ENCODE data around the gene HEPN1. TPM values are rescaled to one million over a fixed set of nuclear protein-coding genes. Genes with fewer than 3 reads are reported as not detected.

Gene HEPN1
- total RNA-seq, 1 experiment from 2014 or later, result not detected

- no peak overlapping the region for H3K27ac ChIP-seq
- BruUV-seq (replicated peaks), result no TSS peak
- intact Hi-C loops (cut with micrococcal nuclease; ENCODE audit: unreplicated experiment), result no loop called here
- ChIA-PET POLR2A (ENCODE audit: unreplicated experiment) (no interaction called here), CTCF (no interaction called here)
- DNase-seq, result no peak
- no peak overlapping the region for H3K4me2 ChIP-seq
- no peaks in the 10 kb centered on the region for H3K9me3 ChIP-seq (ENCODE audit: insufficient read depth, low read depth)
- peaks cover 19% of the 10 kb centered on the region; the same call in 1 of the 2 replicates for H3K27me3 ChIP-seq (ENCODE audit: insufficient read depth, low read depth)
- H2AFZ ChIP-seq, result no peak overlapping the region
- H3K79me2 ChIP-seq (ENCODE audit: low read depth), result no peaks in the 10 kb centered on the region
- TF ChIP-seq CTCF (conservative IDR thresholded peaks at IDR 0.05) (no peak), EZH2 (IDR thresholded peaks at IDR 0.05; ENCODE audit: low read depth) (no peak)
- no peaks in the 10 kb centered on the region for H4K20me1 ChIP-seq (ENCODE audit: insufficient read depth)
- no peaks in the 10 kb centered on the region for H3K4me1 ChIP-seq (replicated peaks; ENCODE audit: insufficient read depth)
- no peak overlapping the region for H3K4me3 ChIP-seq
- H3F3A ChIP-seq (ENCODE audit: insufficient read depth, low read depth), result no peaks in the 10 kb centered on the region
- no peaks in the 10 kb centered on the region for H3K36me3 ChIP-seq (ENCODE audit: low read depth)
- H3K9me2 ChIP-seq (ENCODE audit: insufficient read depth), result no peaks in the 10 kb centered on the region
Observed at GRCh38 chr11:124919898-124920297, 848 bp downstream of the HEPN1 start.

GRCh38 chr11:124920356-124920755 lies 1.3 kb downstream of the HEPN1 start:
- ChIA-PET CTCF (interaction anchor here (0.6 kb wide), 1 partner anchor 33 kb away, joined by 5 read pairs; no protein-coding TSS in a partner anchor), POLR2A (ENCODE audit: unreplicated experiment) (no interaction called here)
- H3K27ac ChIP-seq, result no peak overlapping the region
- no peak overlapping the region for H2AFZ ChIP-seq
- no peak overlapping the region for H3K4me3 ChIP-seq
- no peaks in the 10 kb centered on the region for H3K9me3 ChIP-seq (ENCODE audit: insufficient read depth, low read depth)
- DNase-seq, result no peak
- peaks cover 19% of the 10 kb centered on the region; the same call in 1 of the 2 replicates for H3K27me3 ChIP-seq (ENCODE audit: insufficient read depth, low read depth)
- intact Hi-C loops (cut with micrococcal nuclease; ENCODE audit: unreplicated experiment), result no loop called here
- H3K79me2 ChIP-seq (ENCODE audit: low read depth), result no peaks in the 10 kb centered on the region
- TF ChIP-seq CTCF (conservative IDR thresholded peaks at IDR 0.05), result no peak
- no peak for TF ChIP-seq EZH2 (IDR thresholded peaks at IDR 0.05; ENCODE audit: low read depth)
- no peaks in the 10 kb centered on the region for H3K4me1 ChIP-seq (replicated peaks; ENCODE audit: insufficient read depth)
- H3K9me2 ChIP-seq (ENCODE audit: insufficient read depth), result no peaks in the 10 kb centered on the region
- H4K20me1 ChIP-seq (ENCODE audit: insufficient read depth), result no peaks in the 10 kb centered on the region
- H3K36me3 ChIP-seq (ENCODE audit: low read depth), result no peaks in the 10 kb centered on the region
- BruUV-seq (replicated peaks), result no TSS peak
- no peak overlapping the region for H3K4me2 ChIP-seq
- H3F3A ChIP-seq (ENCODE audit: insufficient read depth, low read depth), result no peaks in the 10 kb centered on the region

GRCh38 chr11:124920870-124921609 lies 2.0 kb downstream of the HEPN1 start:
- H3K4me3 ChIP-seq, result no peak overlapping the region
- POLR2A ChIA-PET (ENCODE audit: unreplicated experiment), result no interaction called here
- no peaks in the 10 kb centered on the region for H3K9me3 ChIP-seq (ENCODE audit: insufficient read depth, low read depth)
- H3K79me2 ChIP-seq (ENCODE audit: low read depth), result no peaks in the 10 kb centered on the region
- H3K27me3 ChIP-seq (ENCODE audit: insufficient read depth, low read depth), result peaks cover 19% of the 10 kb centered on the region; the same call in 1 of the 2 replicates
- no peaks in the 10 kb centered on the region for H4K20me1 ChIP-seq (ENCODE audit: insufficient read depth)
- no peak overlapping the region for H2AFZ ChIP-seq
- TF ChIP-seq CTCF (conservative IDR thresholded peaks at IDR 0.05), result no peak
- no peak for TF ChIP-seq EZH2 (IDR thresholded peaks at IDR 0.05; ENCODE audit: low read depth)
- BruUV-seq (replicated peaks), result no TSS peak
- H3K4me2 ChIP-seq, result no peak overlapping the region
- no peaks in the 10 kb centered on the region for H3F3A ChIP-seq (ENCODE audit: insufficient read depth, low read depth)
- H3K36me3 ChIP-seq (ENCODE audit: low read depth), result no peaks in the 10 kb centered on the region
- intact Hi-C loops (cut with micrococcal nuclease; ENCODE audit: unreplicated experiment), result no loop called here
- CTCF ChIA-PET, result interaction anchor here (0.6 kb wide), 1 partner anchor 32 kb away, joined by 5 read pairs; no protein-coding TSS in a partner anchor
- no peak overlapping the region for H3K27ac ChIP-seq
- no peak for DNase-seq
- H3K9me2 ChIP-seq (ENCODE audit: insufficient read depth), result no peaks in the 10 kb centered on the region
- H3K4me1 ChIP-seq (replicated peaks; ENCODE audit: insufficient read depth), result no peaks in the 10 kb centered on the region
